GM23338 (cell line): ENCODE results near the gene SAPCD1. TPM values are rescaled to one million over a fixed set of nuclear protein-coding genes. Genes with fewer than 3 reads are reported as not detected.

ENCODE experiments used
- ATAC-seq: fragments of 200-7000 bp; cut with Tn5 transposase; 3 replicates; pipeline ENCODE4 v1.9.1; 2020
- DNase-seq: peaks from one replicate; pipeline ENCODE4 v3.0.0-alpha.2; 2015; ENCODE audit warnings: low spot score
- H2AFZ ChIP-seq: fragments of 200-600 bp; sonication (generic); 2 replicates; pipeline ENCODE4 v1.8.0; 2016; ENCODE audit warnings: antibody characterized with exemption, mild to moderate bottlenecking, moderate library complexity
- H3F3A ChIP-seq: fragments of 200-600 bp; sonication (generic); replicated peaks from 2 replicates; pipeline ENCODE4 v1.8.0; 2017; ENCODE audit warnings: antibody characterized with exemption, mixed run types, low read depth
- H3K27ac ChIP-seq: fragments of 200-600 bp; sonication (generic); 2 replicates; pipeline ENCODE4 v1.6.1; 2016; ENCODE audit warnings: low read depth
- H3K27me3 ChIP-seq: fragments of 200-600 bp; sonication (generic); 2 replicates; pipeline ENCODE4 v1.8.0; 2016; ENCODE audit warnings: mild to moderate bottlenecking, mixed run types, moderate library complexity; ENCODE audit not compliant: insufficient read depth
- H3K36me3 ChIP-seq: fragments of 200-600 bp; sonication (generic); 2 replicates; pipeline ENCODE4 v1.8.0; 2016; ENCODE audit warnings: mild to moderate bottlenecking; ENCODE audit not compliant: insufficient read depth
- H3K4me1 ChIP-seq: fragments of 200-600 bp; sonication (generic); 2 replicates; pipeline ENCODE4 v1.8.0; 2016; ENCODE audit warnings: mild to moderate bottlenecking, moderate library complexity; ENCODE audit not compliant: insufficient read depth
- H3K4me2 ChIP-seq: fragments of 200-600 bp; sonication (generic); 2 replicates; pipeline ENCODE4 v1.7.1; 2017; ENCODE audit warnings: mixed run types
- H3K4me3 ChIP-seq: fragments of 200-600 bp; sonication (generic); 2 replicates; pipeline ENCODE4 v1.6.1; 2016; ENCODE audit warnings: mixed run types
- H3K79me2 ChIP-seq: fragments of 200-600 bp; sonication (generic); replicated peaks from 2 replicates; pipeline ENCODE4 v1.8.0; 2017; ENCODE audit warnings: mild to moderate bottlenecking; ENCODE audit not compliant: insufficient read depth
- H3K9me2 ChIP-seq: fragments of 200-600 bp; sonication (generic); 2 replicates; pipeline ENCODE4 v1.8.0; 2017; ENCODE audit not compliant: insufficient read depth
- H4K20me1 ChIP-seq: fragments of 200-600 bp; sonication (generic); replicated peaks from 2 replicates; pipeline ENCODE4 v1.8.0; 2017; ENCODE audit warnings: mild to moderate bottlenecking; ENCODE audit not compliant: insufficient read depth
- H3K27ac Mint-ChIP-seq: 2 replicates; pipeline ENCODE4 v1.8.0; 2020; ENCODE audit warnings: inconsistent platforms, mild to moderate bottlenecking, moderate library complexity, mixed read lengths
- H3K27me3 Mint-ChIP-seq: 3 replicates; pipeline ENCODE4 v1.8.0; 2022; ENCODE audit warnings: low read depth, mild to moderate bottlenecking, moderate library complexity, mixed read lengths, inconsistent platforms; ENCODE audit not compliant: insufficient read depth, poor library complexity
- H3K36me3 Mint-ChIP-seq: 3 replicates; pipeline ENCODE4 v1.8.0; 2021; ENCODE audit warnings: low read depth, mild to moderate bottlenecking, inconsistent platforms, moderate library complexity, mixed read lengths
- H3K4me1 Mint-ChIP-seq: 3 replicates; pipeline ENCODE4 v1.8.0; 2020; ENCODE audit warnings: mild to moderate bottlenecking, inconsistent platforms, mixed read lengths
- H3K4me3 Mint-ChIP-seq: 3 replicates; pipeline ENCODE4 v1.8.0; 2021; ENCODE audit warnings: moderate library complexity, mild to moderate bottlenecking, inconsistent platforms, mixed read lengths
- H3K9me3 Mint-ChIP-seq: 3 replicates; pipeline ENCODE4 v1.8.0; 2020; ENCODE audit warnings: moderate library complexity, mild to moderate bottlenecking, inconsistent platforms, mixed read lengths
- CREB1 ChIP-seq: fragments of 250-450 bp; sonication (Bioruptor Pico); IDR thresholded peaks from 2 replicates; pipeline ENCODE4 v1.5.0; 2020; ENCODE audit warnings: low read depth, mild to moderate bottlenecking, moderate library complexity
- EZH2phosphoT487 ChIP-seq: fragments of 200-600 bp; sonication (generic); IDR thresholded peaks from one replicate; pipeline ENCODE4 v1.8.1; 2018; ENCODE audit warnings: antibody characterized with exemption; ENCODE audit not compliant: unreplicated experiment
- JUNB ChIP-seq: IDR thresholded peaks from one replicate; pipeline ENCODE4 v1.6.1; 2016; ENCODE audit warnings: antibody characterized with exemption; ENCODE audit not compliant: unreplicated experiment
- NANOG ChIP-seq: IDR thresholded peaks from 2 replicates; pipeline ENCODE4 v1.6.1; 2016; ENCODE audit warnings: antibody characterized with exemption, borderline replicate concordance
- POLR2AphosphoS5 ChIP-seq: IDR thresholded peaks from 2 replicates; pipeline ENCODE4 v1.6.1; 2016; ENCODE audit warnings: antibody characterized with exemption, low read depth
- REST ChIP-seq: IDR thresholded peaks from one replicate; pipeline ENCODE4 v1.6.1; 2018; ENCODE audit warnings: antibody characterized with exemption; ENCODE audit not compliant: unreplicated experiment
- STAT1 ChIP-seq: IDR thresholded peaks from one replicate; pipeline ENCODE4 v1.6.1; 2016; ENCODE audit warnings: antibody characterized with exemption; ENCODE audit not compliant: unreplicated experiment
- ZNF114 ChIP-seq: fragments of 250-450 bp; sonication (Bioruptor Pico); IDR thresholded peaks from 2 replicates; pipeline ENCODE4 v1.5.0; 2020; ENCODE audit warnings: mild to moderate bottlenecking, moderate library complexity
- ZNF331 ChIP-seq: fragments of 250-450 bp; sonication (Bioruptor Pico); IDR thresholded peaks from 2 replicates; pipeline ENCODE4 v1.5.0; 2020; ENCODE audit warnings: low read depth, mild to moderate bottlenecking, moderate library complexity
- ZNF462 ChIP-seq: fragments of 250-450 bp; sonication (Bioruptor Pico); IDR thresholded peaks from 2 replicates; pipeline ENCODE4 v1.5.0; 2020; ENCODE audit warnings: mild to moderate bottlenecking, moderate library complexity
- long read RNA-seq: library from polyadenylated mRNA; unstranded; transcript quantifications from one replicate; pipeline ENCODE4 v2.0.0, GENCODE V29; 2020; ENCODE audit not compliant: unreplicated experiment
- polyA plus RNA-seq: library from polyadenylated mRNA; unstranded; fragments of >200 nt; fragmentation: Nextera tagmentation; extraction: Ambion mirVana; gene quantifications from 2 replicates; pipeline ENCODE4 v1.2.1, GENCODE V29; 2016
- total RNA-seq: library from RNA; depleted of rRNA; stranded (reverse); fragments of >200 nt; shearing (Covaris generic); gene quantifications from 2 replicates; pipeline ENCODE4 v1.2.3, GENCODE V29; 2014; rRNA removed
- TF ChIP-seq, protein P1 (sequence below): IDR thresholded peaks from 2 replicates; pipeline ENCODE4 v1.6.1; 2016; ENCODE audit warnings: antibody characterized with exemption

Gene SAPCD1
- total RNA-seq (3.9 TPM in 1 of 2 replicates, not detected in the other), polyA plus RNA-seq (4.5 and 5.0 TPM in 2 replicates)
- long read RNA-seq, result 0 reads

DNA sequence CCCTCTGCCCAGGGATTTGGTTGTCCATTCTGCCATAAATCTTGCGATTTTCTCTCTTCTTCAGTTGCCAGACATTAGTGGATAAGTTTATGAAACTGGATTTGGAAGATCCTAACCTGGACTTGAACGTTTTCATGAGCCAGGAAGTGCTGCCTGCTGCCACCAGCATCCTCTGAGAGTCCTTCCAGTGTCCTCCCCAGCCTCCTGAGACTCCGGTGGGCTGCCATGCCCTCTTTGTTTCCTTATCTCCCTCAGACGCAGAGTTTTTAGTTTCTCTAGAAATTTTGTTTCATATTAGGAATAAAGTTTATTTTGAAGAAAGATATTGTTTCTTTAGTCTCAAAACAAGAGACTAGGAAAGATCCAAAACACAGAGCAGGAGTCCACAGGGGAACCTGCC is at the start of gene SAPCD1:
Gene SAPCD1 (plus strand): TSS at position 301 of the 400 bp plus-strand sequence. CDS start 399 bp downstream, outside the sequence.
- H3K4me3 Mint-ChIP-seq, result peak within 1 kb of the TSS; percentile 2; the same call in 1 of the 3 replicates

DNA sequence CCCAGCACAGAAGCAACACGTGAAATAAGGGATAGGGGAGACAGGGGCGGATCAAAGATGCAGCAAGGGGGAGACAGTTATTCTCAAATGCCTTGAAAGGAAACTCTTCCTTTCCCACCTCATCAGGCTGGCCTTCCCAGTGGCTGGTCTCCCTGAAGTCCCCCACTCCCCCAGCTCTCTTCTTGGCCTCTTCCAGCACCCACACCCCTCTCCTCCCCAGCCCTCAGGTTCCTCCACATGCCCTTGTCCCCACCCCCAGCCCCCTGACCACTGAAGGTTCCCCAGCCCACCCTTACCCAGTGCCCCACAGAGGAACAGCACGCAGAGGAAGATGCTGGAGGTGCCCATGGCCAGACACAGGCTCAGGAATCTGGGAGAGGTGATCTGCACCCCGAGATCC is 49.0 kb upstream of the SAPCD1 start:
- H3K27ac Mint-ChIP-seq, result no peak overlapping the region
- DNase-seq (no peak), ATAC-seq (no peak)
- no peak overlapping the region for H3K27ac ChIP-seq
- no peaks in the 10 kb centered on the region for H3K36me3 ChIP-seq
- no peak overlapping the region; the same call in 2 of the 3 replicates for H3K4me3 Mint-ChIP-seq
- peak overlapping the region; percentile 71 for H3K4me2 ChIP-seq
- peaks cover 38% of the 10 kb centered on the region for H3K4me1 Mint-ChIP-seq
- peaks cover 29% of the 10 kb centered on the region for H3K4me1 ChIP-seq
- H3K27me3 ChIP-seq, result no peaks in the 10 kb centered on the region
- H3K27me3 Mint-ChIP-seq, result peaks cover 14% of the 10 kb centered on the region
- H3K9me2 ChIP-seq, result no peaks in the 10 kb centered on the region
- H3K36me3 Mint-ChIP-seq, result no peaks in the 10 kb centered on the region; the same call in 2 of the 3 replicates
- no peaks in the 10 kb centered on the region for H3K9me3 Mint-ChIP-seq
- H2AFZ ChIP-seq, result peak overlapping the region; percentile 100
- H3K4me3 ChIP-seq, result peak overlapping the region; percentile 14; the same call in 1 of the 2 replicates
- H3K79me2 ChIP-seq, result no peaks in the 10 kb centered on the region
- no peaks in the 10 kb centered on the region for H4K20me1 ChIP-seq
- H3F3A ChIP-seq, result no peaks in the 10 kb centered on the region
- no peak for TF ChIP-seq NANOG
- TF ChIP-seq EZH2phosphoT487, result no peak
- no peak for TF ChIP-seq JUNB
- TF ChIP-seq, protein P1, sequence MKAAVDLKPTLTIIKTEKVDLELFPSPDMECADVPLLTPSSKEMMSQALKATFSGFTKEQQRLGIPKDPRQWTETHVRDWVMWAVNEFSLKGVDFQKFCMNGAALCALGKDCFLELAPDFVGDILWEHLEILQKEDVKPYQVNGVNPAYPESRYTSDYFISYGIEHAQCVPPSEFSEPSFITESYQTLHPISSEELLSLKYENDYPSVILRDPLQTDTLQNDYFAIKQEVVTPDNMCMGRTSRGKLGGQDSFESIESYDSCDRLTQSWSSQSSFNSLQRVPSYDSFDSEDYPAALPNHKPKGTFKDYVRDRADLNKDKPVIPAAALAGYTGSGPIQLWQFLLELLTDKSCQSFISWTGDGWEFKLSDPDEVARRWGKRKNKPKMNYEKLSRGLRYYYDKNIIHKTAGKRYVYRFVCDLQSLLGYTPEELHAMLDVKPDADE, result no peak
- no peak for TF ChIP-seq STAT1
- no peak for TF ChIP-seq ZNF114 (CRISPR knock-in tag)
- TF ChIP-seq ZNF462 (CRISPR knock-in tag), result no peak
- no peak for TF ChIP-seq ZNF331 (CRISPR knock-in tag)
- TF ChIP-seq CREB1, result no peak
- no peak for TF ChIP-seq REST
- no peak for TF ChIP-seq POLR2AphosphoS5

More for the DNA sequence above, at the start of gene SAPCD1:
- Histone ChIP-seq H3K27ac (no peak within 1 kb of the TSS), H3K27me3 (no peaks in the 10 kb centered on the region), H3K79me2 (no peaks in the 10 kb centered on the region), H3K9me2 (no peaks in the 10 kb centered on the region), H3K4me1 (peaks cover 14% of the 10 kb centered on the region), H3F3A (0 out of 2 replicates have a peak, but pooled peaks cover 2% of the 10 kb centered on the region), H4K20me1 (no peaks in the 10 kb centered on the region), H2AFZ (no peak within 1 kb of the TSS), H3K4me3 (no peak within 1 kb of the TSS), H3K4me2 (no peak within 1 kb of the TSS), H3K36me3 (no peaks in the 10 kb centered on the region)
- peak within 1 kb of the TSS; percentile 59; the same call in 1 of the 2 replicates for H3K27ac Mint-ChIP-seq
- peaks cover 24% of the 10 kb centered on the region for H3K4me1 Mint-ChIP-seq
- peaks cover 7% of the 10 kb centered on the region for H3K27me3 Mint-ChIP-seq
- ATAC-seq (no peak), DNase-seq (no peak)
- H3K9me3 Mint-ChIP-seq, result no peaks in the 10 kb centered on the region; the same call in 2 of the 3 replicates
- TF ChIP-seq ZNF331 (CRISPR knock-in tag) (no peak), CREB1 (no peak)
- H3K36me3 Mint-ChIP-seq, result peaks cover 22% of the 10 kb centered on the region
